GM10266 (cell line): Measurements from ENCODE around the gene MYORG.

Experiments
- DNase-seq: peaks from one replicate; pipeline ENCODE4 v3.0.0; 2012; ENCODE audit errors: extremely low spot score
- CTCF ChIP-seq: IDR thresholded peaks from 2 replicates; pipeline ENCODE4 v1.5.1; 2012; ENCODE audit warnings: mild to moderate bottlenecking, low read depth; ENCODE audit not compliant: control insufficient read depth, insufficient read depth; ENCODE audit errors: missing control alignments

Gene MYORG

GRCh38 chr9:34384368-34385165 is 7.9 kb upstream of the MYORG start:
- DNase-seq, result no peak
- no peak for TF ChIP-seq CTCF

- no peak for TF ChIP-seq CTCF
- DNase-seq, result no peak
Observed at GRCh38 chr9:34383904-34384303, 7.2 kb upstream of the MYORG start.

DNA sequence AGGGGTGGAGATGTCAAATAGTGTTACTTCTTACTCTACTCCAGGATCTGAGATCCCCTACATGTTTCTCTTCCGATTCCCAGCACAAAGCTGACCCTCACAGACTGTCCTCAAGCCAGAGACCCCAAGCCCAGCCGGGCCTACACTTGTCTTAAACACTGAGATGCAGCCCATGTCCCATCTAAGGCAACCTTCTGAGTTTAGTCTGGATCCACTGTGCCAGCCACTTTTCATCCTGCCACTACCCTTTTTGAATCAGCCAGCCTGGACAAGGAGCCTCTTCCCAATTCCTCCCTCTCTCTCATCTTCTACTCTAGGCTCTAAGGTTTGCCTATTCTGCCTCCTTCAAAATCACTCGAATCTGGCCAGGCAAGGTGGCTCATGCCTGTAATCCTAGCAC is 6.2 kb upstream of the MYORG start:
- DNase-seq, result no peak
- TF ChIP-seq CTCF, result no peak

- TF ChIP-seq CTCF, result no peak
- DNase-seq, result no peak
Observed at GRCh38 chr9:34382054-34382453, 5.4 kb upstream of the MYORG start.

DNA sequence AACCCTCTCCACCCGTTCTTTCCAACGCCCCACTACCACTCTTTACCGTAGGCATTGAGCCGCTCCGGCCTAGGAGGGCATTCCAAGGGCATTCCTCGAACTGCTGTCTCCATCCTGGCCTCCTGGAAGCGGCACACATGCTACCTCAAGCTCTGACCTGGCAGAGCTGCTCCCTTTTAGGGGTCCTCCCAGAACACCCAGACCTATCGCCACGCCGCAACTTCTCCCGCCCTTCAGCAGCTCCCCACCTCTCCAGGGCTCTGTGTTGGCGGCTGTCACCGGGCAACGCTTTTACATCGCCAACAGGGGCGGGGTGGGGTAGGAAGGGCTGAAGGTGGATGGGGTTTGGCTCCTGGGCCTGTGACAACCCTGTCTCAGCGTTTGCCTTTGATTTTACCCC is 4.6 kb upstream of the MYORG start:
- DNase-seq, result no peak
- TF ChIP-seq CTCF, result no peak

DNA sequence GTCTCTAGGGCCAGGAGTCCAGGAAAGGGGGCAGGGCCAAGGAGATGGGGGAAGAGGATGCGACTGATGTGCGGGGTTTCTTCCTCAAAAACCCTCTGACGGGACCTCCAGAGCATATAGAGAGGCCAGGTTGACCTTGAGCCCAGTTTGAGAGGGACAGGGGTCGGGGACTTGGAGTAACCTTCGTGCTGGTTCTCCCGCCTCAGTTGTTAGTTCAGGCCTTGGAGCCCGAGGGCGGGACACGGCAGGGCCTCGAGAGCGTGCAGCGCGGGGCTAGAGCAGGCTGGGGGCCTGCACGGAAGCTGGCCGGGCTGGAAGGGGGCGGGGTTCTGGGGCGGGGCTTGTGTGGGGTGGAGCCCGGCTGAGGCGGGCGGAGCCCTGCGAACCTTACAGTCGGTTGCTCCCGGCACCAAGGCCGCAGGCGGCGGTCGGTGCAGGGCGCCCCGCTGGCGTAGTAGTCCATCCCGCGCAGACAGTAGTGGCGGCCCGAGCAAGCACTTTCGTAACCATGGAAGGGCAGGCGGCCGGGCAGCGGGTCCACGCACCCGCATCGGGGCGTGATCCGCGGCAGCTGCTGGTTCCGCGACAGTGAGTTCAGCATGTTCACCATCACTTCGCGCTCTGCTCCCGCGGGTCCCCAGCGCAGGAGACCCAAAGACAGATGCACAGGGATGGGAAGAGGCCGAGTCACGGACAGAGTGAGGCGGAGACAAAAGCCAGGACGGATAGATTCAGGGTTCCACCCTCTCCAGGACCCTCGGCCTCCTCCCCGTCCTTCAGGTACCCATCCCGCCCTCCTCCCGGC is 4.0 kb upstream of the MYORG start:
- TF ChIP-seq CTCF, result no peak
- peak; percentile 93 for DNase-seq

DNA sequence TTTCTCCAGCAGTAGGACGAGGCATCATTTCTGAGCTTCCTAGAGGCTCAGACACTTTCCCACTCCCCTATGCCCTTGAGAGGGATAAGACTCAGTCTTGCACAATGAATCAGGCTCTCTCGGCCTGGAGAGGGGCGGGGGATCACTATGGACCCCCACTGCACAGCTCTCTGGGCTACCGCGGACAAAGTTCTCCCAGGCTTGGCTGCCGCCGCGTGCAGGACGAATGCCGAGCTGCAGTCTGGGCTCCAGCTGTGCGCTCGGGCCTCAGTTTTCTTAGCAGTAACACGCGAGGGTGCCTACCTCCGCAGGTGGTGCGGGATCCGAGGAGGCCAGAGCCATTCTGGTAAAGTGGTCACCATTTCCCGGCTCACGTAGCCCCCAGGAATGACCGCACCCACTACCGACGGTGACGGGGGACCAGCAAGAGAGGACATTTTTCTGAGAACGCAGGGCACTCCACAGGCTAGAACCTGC is 3.4 kb upstream of the MYORG start:
- no peak for DNase-seq
- no peak for TF ChIP-seq CTCF
